C4-2B (cell line): Measurements from ENCODE around the gene LRRC3C.
"Not testable (repeated sequence)": the region's sequence is repeated elsewhere in the genome, so short reads cannot be mapped to it uniquely, and the experiment has no call there.

Experiments
- H3K27ac ChIP-seq: fragments of 450-650 bp; 2 replicates; pipeline ENCODE4 v1.5.1; 2017
- ZFX ChIP-seq: fragments of 450-650 bp; IDR thresholded peaks from 2 replicates; pipeline ENCODE4 v1.6.1; 2017
- TF ChIP-seq, protein P1 (sequence below): fragments of 450-650 bp; conservative IDR thresholded peaks from 2 replicates; pipeline ENCODE4 v1.5.1; 2017; ENCODE audit warnings: mild to moderate bottlenecking

The LRRC3C gene

GRCh38 chr17:39943702-39944392 lies 16.3 kb downstream of the LRRC3C start:
- no peak overlapping the region for H3K27ac ChIP-seq
- TF ChIP-seq, protein P1, sequence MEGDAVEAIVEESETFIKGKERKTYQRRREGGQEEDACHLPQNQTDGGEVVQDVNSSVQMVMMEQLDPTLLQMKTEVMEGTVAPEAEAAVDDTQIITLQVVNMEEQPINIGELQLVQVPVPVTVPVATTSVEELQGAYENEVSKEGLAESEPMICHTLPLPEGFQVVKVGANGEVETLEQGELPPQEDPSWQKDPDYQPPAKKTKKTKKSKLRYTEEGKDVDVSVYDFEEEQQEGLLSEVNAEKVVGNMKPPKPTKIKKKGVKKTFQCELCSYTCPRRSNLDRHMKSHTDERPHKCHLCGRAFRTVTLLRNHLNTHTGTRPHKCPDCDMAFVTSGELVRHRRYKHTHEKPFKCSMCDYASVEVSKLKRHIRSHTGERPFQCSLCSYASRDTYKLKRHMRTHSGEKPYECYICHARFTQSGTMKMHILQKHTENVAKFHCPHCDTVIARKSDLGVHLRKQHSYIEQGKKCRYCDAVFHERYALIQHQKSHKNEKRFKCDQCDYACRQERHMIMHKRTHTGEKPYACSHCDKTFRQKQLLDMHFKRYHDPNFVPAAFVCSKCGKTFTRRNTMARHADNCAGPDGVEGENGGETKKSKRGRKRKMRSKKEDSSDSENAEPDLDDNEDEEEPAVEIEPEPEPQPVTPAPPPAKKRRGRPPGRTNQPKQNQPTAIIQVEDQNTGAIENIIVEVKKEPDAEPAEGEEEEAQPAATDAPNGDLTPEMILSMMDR, result no peak
- no peak for TF ChIP-seq ZFX

- no peak overlapping the region for H3K27ac ChIP-seq
- TF ChIP-seq, protein P1, result no peak
- no peak for TF ChIP-seq ZFX
Observed at GRCh38 chr17:39944393-39944711, 16.8 kb downstream of the LRRC3C start.

- TF ChIP-seq ZFX, result no peak
- TF ChIP-seq, protein P1, result no peak
- no peak overlapping the region for H3K27ac ChIP-seq
Observed at GRCh38 chr17:39946551-39947330, 19.2 kb downstream of the LRRC3C start.

GRCh38 chr17:39948489-39948828 lies 20.9 kb downstream of the LRRC3C start:
- H3K27ac ChIP-seq, result not testable (repeated sequence)

- no peak overlapping the region for H3K27ac ChIP-seq
- TF ChIP-seq ZFX, result no peak
- TF ChIP-seq, protein P1, result no peak
Observed at GRCh38 chr17:39949028-39949427, 21.5 kb downstream of the LRRC3C start.

DNA sequence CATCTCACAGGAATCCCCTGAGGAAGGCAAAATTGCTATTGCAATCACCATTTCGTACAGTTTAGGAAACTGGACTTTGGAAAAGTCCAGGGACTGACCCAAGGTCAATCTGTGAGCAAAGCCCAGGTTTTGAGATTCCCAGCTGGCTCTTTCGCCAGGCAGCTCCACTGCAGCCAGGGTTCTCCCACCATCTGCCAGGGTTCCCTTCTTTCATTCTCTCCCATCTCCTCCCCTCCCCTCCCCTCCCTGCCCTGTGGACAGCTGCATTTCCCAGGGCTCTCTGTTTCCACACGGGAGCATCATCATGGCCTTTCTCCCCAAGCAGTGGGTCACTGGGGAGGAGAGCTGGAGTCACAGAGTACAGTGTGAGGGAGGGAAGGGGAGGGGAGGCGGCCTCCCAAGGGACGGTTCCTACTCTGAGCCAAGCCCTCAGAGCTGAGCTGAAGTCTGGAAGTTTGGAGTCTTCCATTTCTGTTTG lies 23.4 kb downstream of the LRRC3C start:
- TF ChIP-seq, protein P1, result no peak
- TF ChIP-seq ZFX, result no peak
- no peak overlapping the region for H3K27ac ChIP-seq

- H3K27ac ChIP-seq, result peak overlapping the region; percentile 38; the same call in 1 of the 2 replicates
- TF ChIP-seq, protein P1, result no peak
- no peak for TF ChIP-seq ZFX
Observed at GRCh38 chr17:39951924-39952679, 24.6 kb downstream of the LRRC3C start.
